ENCODE measurements around the gene SLC22A1. TPM values are rescaled to one million over a fixed set of nuclear protein-coding genes. Genes with fewer than 3 reads are reported as not detected.

Gene SLC22A1
- total RNA-seq, 1 experiment from 2014 or later = 0.86 TPM

GRCh38 chr6:160122744-160123143 lies 1.1 kb downstream of the SLC22A1 start:
- ChIA-PET POLR2A (no interaction called here), CTCF (no interaction called here), RAD21 (ENCODE audit: low non-redundant PET in 1 of 2, low total read pairs in 2 of 2, uncharacterized antibody in 2 of 2, unreplicated experiment in 2 of 2) (no interaction called here)
- H3K4me1 ChIP-seq (ENCODE audit: control insufficient read depth in 1 of 2, insufficient read depth in 2 of 2, low read length in 2 of 2) = no peaks in the 10 kb centered on the region
- no TSS peak for BruUV-seq (replicated peaks)
- H3K9ac ChIP-seq (ENCODE audit: low read length) = no peak overlapping the region
- H4K20me1 ChIP-seq (ENCODE audit: insufficient read depth) = no peaks in the 10 kb centered on the region
- no peak for ATAC-seq
- no peak overlapping the region for H3K4me3 ChIP-seq (replicated peaks in 1 of 2; ENCODE audit: low read depth in 1 of 2, low read length in 2 of 2)
- TF ChIP-seq CBX3 (IDR thresholded peaks at IDR 0.05; ENCODE audit: low read depth) (no peak), TCF7L2 (IDR thresholded peaks at IDR 0.05; ENCODE audit: borderline replicate concordance, extremely low read depth, insufficient read depth, insufficient read length) (no peak), REST (IDR thresholded peaks at IDR 0.05; ENCODE audit: low read depth) (no peak), EZH2 (IDR thresholded peaks at IDR 0.05) (no peak), CEBPB (IDR thresholded peaks at IDR 0.05; ENCODE audit: low read depth) (no peak), RAD21 (IDR thresholded peaks at IDR 0.05; ENCODE audit: low read depth) (no peak), ZNF274 (IDR thresholded peaks at IDR 0.05; ENCODE audit: low read depth, low read length) (no peak), CTCF (IDR thresholded peaks at IDR 0.05 in 2 of 3, conservative IDR thresholded peaks at IDR 0.05 in 1 of 3; ENCODE audit: borderline replicate concordance in 1 of 3, insufficient read depth in 1 of 3, low read depth in 2 of 3, low read length in 2 of 3) (no peak)
- TF ChIP-seq, protein P1, sequence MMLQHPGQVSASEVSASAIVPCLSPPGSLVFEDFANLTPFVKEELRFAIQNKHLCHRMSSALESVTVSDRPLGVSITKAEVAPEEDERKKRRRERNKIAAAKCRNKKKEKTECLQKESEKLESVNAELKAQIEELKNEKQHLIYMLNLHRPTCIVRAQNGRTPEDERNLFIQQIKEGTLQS (IDR thresholded peaks at IDR 0.05) = no peak
- H3K27me3 ChIP-seq (ENCODE audit: insufficient read depth, low read length) = no peaks in the 10 kb centered on the region
- intact Hi-C loops (cut with micrococcal nuclease) = no loop called here
- H3K9me3 ChIP-seq (ENCODE audit: control insufficient read depth in 1 of 2, insufficient read depth in 1 of 2, low read depth in 1 of 2, low read length in 2 of 2) = peaks cover 3 to 4% of the 10 kb centered on the region in 2 experiments; a peak in 1 of 4 replicates
- DNase-seq (ENCODE audit: low read depth, low spot score) = no peak
- no peak overlapping the region for H2AFZ ChIP-seq (ENCODE audit: low read depth, low read length, poor library complexity, severe bottlenecking)
- no peaks in the 10 kb centered on the region for H3K36me3 ChIP-seq (ENCODE audit: control insufficient read depth in 1 of 2, insufficient read depth in 2 of 2, low read length in 2 of 2)
- H3K9me2 ChIP-seq (ENCODE audit: insufficient read depth) = no peaks in the 10 kb centered on the region
- H3K27ac ChIP-seq (ENCODE audit: low read depth, low read length) = no peak overlapping the region
- H3K79me2 ChIP-seq (ENCODE audit: insufficient read depth, low read length) = no peaks in the 10 kb centered on the region
- no peak overlapping the region for H3K4me2 ChIP-seq (ENCODE audit: low read length)
